Measurements from ENCODE around the gene EML6. TPM values are rescaled to one million over a fixed set of nuclear protein-coding genes. Genes with fewer than 3 reads are reported as not detected.

The EML6 gene
- total RNA-seq, 1 experiment from 2014 or later: 6.6 TPM

DNA sequence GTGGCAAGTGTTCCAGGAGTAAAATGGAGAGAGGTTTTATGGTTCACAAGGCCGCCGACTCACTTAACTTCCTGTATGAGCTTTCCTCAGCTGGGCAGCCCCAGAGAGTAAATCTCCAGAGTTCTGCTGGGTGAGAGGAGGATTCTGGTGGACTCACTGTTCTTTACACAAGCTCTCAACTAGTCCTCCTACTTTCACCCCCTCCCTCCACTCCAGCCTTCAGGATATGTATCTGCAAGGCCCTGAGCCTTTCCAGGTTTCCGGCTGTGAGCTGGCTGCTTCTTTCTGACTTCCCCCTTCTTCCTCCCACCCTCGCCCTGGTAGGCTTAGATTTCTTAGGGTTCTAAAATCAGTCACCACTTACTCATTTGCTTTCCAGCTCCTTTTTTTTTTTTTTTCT lies 34.0 kb downstream of the EML6 start (continued):
- TF ChIP-seq, protein P1, sequence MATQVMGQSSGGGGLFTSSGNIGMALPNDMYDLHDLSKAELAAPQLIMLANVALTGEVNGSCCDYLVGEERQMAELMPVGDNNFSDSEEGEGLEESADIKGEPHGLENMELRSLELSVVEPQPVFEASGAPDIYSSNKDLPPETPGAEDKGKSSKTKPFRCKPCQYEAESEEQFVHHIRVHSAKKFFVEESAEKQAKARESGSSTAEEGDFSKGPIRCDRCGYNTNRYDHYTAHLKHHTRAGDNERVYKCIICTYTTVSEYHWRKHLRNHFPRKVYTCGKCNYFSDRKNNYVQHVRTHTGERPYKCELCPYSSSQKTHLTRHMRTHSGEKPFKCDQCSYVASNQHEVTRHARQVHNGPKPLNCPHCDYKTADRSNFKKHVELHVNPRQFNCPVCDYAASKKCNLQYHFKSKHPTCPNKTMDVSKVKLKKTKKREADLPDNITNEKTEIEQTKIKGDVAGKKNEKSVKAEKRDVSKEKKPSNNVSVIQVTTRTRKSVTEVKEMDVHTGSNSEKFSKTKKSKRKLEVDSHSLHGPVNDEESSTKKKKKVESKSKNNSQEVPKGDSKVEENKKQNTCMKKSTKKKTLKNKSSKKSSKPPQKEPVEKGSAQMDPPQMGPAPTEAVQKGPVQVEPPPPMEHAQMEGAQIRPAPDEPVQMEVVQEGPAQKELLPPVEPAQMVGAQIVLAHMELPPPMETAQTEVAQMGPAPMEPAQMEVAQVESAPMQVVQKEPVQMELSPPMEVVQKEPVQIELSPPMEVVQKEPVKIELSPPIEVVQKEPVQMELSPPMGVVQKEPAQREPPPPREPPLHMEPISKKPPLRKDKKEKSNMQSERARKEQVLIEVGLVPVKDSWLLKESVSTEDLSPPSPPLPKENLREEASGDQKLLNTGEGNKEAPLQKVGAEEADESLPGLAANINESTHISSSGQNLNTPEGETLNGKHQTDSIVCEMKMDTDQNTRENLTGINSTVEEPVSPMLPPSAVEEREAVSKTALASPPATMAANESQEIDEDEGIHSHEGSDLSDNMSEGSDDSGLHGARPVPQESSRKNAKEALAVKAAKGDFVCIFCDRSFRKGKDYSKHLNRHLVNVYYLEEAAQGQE (IDR thresholded peaks at IDR 0.05; ENCODE audit: low read depth): no peak
- TF ChIP-seq POLR2AphosphoS5 (IDR thresholded peaks at IDR 0.05; ENCODE audit: low read depth, low read length): no peak

DNA sequence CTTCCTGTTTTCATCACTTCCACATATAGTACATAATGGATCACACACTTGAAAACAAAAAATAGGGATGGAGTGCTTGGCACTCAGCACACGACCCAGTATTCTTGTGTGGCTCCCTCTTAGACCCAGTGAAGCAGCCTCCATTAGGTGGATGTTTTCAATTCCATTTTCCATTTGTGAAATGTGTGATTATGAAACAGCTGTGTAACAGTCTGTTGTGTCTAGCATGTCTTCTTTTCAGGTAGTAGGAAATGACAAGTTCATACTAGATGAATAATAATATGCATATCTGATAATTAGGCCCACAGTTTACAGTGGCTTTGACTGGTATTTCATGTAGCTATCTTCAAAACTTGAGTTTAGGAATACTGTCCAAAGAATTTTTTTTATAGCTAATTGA lies 35.5 kb downstream of the EML6 start:
- TF ChIP-seq YY1 (IDR thresholded peaks at IDR 0.05; ENCODE audit: extremely low read depth, insufficient replicate concordance, low read depth, low read length) (no peak), ZNF274 (IDR thresholded peaks at IDR 0.05; ENCODE audit: low read depth, low read length) (no peak), JUND (IDR thresholded peaks at IDR 0.05) (no peak), POLR2AphosphoS5 (IDR thresholded peaks at IDR 0.05; ENCODE audit: low read depth, low read length) (no peak), SIN3A (IDR thresholded peaks at IDR 0.05; ENCODE audit: low read depth) (no peak), TCF7L2 (IDR thresholded peaks at IDR 0.05; ENCODE audit: borderline replicate concordance, extremely low read depth, insufficient read depth, insufficient read length) (no peak), CBX3 (IDR thresholded peaks at IDR 0.05; ENCODE audit: low read depth) (no peak), CEBPB (IDR thresholded peaks at IDR 0.05; ENCODE audit: low read depth) (no peak), EZH2phosphoT487 (IDR thresholded peaks at IDR 0.05; ENCODE audit: borderline replicate concordance) (no peak), RAD21 (IDR thresholded peaks at IDR 0.05; ENCODE audit: low read depth) (no peak), SRF (IDR thresholded peaks at IDR 0.05; ENCODE audit: low read depth) (no peak), SP1 (IDR thresholded peaks at IDR 0.05; ENCODE audit: low read depth) (no peak)
- Histone ChIP-seq H3K9ac (ENCODE audit: low read length) (no peak overlapping the region), H4K20me1 (ENCODE audit: insufficient read depth) (no peaks in the 10 kb centered on the region), H3K27me3 (ENCODE audit: insufficient read depth, low read length) (no peaks in the 10 kb centered on the region), H3K79me2 (ENCODE audit: insufficient read depth, low read length) (no peaks in the 10 kb centered on the region), H3K9me2 (ENCODE audit: insufficient read depth) (no peaks in the 10 kb centered on the region), H3K4me2 (ENCODE audit: low read length) (no peak overlapping the region), H3K4me1 (ENCODE audit: control insufficient read depth in 1 of 2, insufficient read depth in 2 of 2, low read length in 2 of 2) (peaks cover 0 to 10% of the 10 kb centered on the region in 2 experiments; a peak in 1 of 4 replicates), H3K36me3 (ENCODE audit: control insufficient read depth in 1 of 2, insufficient read depth in 2 of 2, low read length in 2 of 2) (no peaks in the 10 kb centered on the region), H3K9me3 (ENCODE audit: control insufficient read depth in 1 of 2, insufficient read depth in 1 of 2, low read depth in 1 of 2, low read length in 2 of 2) (no peaks in the 10 kb centered on the region), H2AFZ (ENCODE audit: low read depth, low read length, poor library complexity, severe bottlenecking) (no peak overlapping the region), H3K27ac (ENCODE audit: low read depth, low read length) (no peak overlapping the region), H3K4me3 (replicated peaks in 1 of 2; ENCODE audit: low read depth in 1 of 2, low read length in 2 of 2) (no peak overlapping the region)
- intact Hi-C loops (cut with micrococcal nuclease): no loop called here
- CTCF ChIA-PET: no interaction called here
- DNase-seq (ENCODE audit: low read depth, low spot score) (no peak), ATAC-seq (no peak)
- POLR2A ChIA-PET: no interaction called here
- RAD21 ChIA-PET (ENCODE audit: low non-redundant PET in 1 of 2, low total read pairs in 2 of 2, uncharacterized antibody in 2 of 2, unreplicated experiment in 2 of 2): no interaction called here
- BruUV-seq (replicated peaks): no TSS peak

Data from HCT116 (cell line).